ENCODE results near the gene PNPLA7. TPM values are rescaled to one million over a fixed set of nuclear protein-coding genes. Genes with fewer than 3 reads are reported as not detected.

Gene PNPLA7
- total and polyA plus RNA-seq, 12 donors = 0.83 to 22.6 (median 9.4) TPM

GRCh38 chr9:137460363-137461315 lies 89.6 kb downstream of the PNPLA7 start:
- Histone ChIP-seq H3K27me3 (peaks cover 0 to 14% (median 0%) of the 10 kb centered on the region in 7 donors), H3K9me3 (no peaks in the 10 kb centered on the region), H3K36me3 (peaks cover 0 to 24% (median 0%) of the 10 kb centered on the region in 9 donors), H3K4me1 (peaks cover 10 to 34% (median 17%) of the 10 kb centered on the region in 9 donors), H3K27ac (no peak overlapping the region), H3K4me3 (no peak overlapping the region)
- no peak for TF ChIP-seq CTCF (IDR thresholded peaks at IDR 0.05)
- WGBS, 2 donors = 94 to 95% methylated on average over 31 of the region's 31 CpGs
- peak in 1 of 2 donors; percentile 5 for DNase-seq
- no peak for ATAC-seq
- intact Hi-C loops (cut with DNase I) = no loop called here

GRCh38 chr9:137459601-137460362 lies 90.4 kb downstream of the PNPLA7 start:
- peaks cover 0 to 14% (median 0%) of the 10 kb centered on the region in 7 donors for H3K27me3 ChIP-seq
- no peak for TF ChIP-seq CTCF (IDR thresholded peaks at IDR 0.05)
- H3K27ac ChIP-seq = peak overlapping the region in 9 of 10 donors; percentile 3 to 89 (median 72)
- peak in 6 of 8 donors; percentile 5 to 15 (median 11) for ATAC-seq
- no peak for DNase-seq
- H3K9me3 ChIP-seq = no peaks in the 10 kb centered on the region
- peak overlapping the region in 9 of 10 donors; percentile 56 to 81 (median 69) for H3K4me3 ChIP-seq
- intact Hi-C loops (cut with DNase I) = loop anchor here in 2 of 10 donors (5.0 to 10.0 kb wide), 2 partner anchors 37 to 145 kb away; partner anchors contain the start of genes ARRDC1 (in 1 of the 2), EXD3 (in 1 of the 2) and NOXA1 (in 1 of the 2)
- peaks cover 0 to 24% (median 0%) of the 10 kb centered on the region in 9 donors for H3K36me3 ChIP-seq
- H3K4me1 ChIP-seq = peaks cover 13 to 38% (median 23%) of the 10 kb centered on the region in 9 donors
- WGBS, 2 donors = 47 to 49% methylated on average over 14 to 15 of the region's 15 CpGs

DNA sequence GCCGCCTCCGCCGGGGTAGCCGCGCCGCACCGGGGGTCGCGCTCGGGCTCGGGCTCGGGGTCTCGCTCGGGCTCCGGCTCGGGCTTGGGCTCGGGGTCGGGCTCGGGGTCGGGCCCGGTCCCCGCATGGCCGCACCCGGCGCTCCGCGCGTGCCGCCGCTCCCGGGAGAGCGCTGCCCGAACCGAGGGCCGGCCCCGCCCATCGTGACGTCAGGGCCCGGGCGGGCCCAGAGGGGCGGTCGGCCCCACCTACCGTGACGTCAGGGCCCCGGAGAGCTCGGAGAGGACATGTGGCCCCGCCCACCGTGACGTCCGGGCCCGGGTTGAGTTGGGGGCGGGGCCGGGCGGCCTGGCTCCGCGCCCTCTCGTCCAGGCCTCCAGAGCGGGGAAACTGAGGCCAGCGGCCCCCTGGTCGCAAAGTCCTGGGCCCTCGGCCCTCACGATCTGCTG lies 91.0 kb downstream of the PNPLA7 start, which contains the start of gene NSMF:
Gene NSMF, minus strand, starts transcription at position 183 of the 449 bp plus-strand sequence. CDS start 232 bp downstream, outside the sequence.
- H3K27ac ChIP-seq = peak within 1 kb of the TSS; percentile 3 to 89 (median 72)
- intact Hi-C loops (cut with DNase I) = loop anchor here in 2 of 10 donors (5.0 to 10.0 kb wide), 2 partner anchors 37 to 146 kb away; partner anchors contain the start of genes ARRDC1 (in 1 of the 2), EXD3 (in 1 of the 2) and NOXA1 (in 1 of the 2)
- H3K36me3 ChIP-seq = peaks cover 0 to 24% (median 0%) of the 10 kb centered on the region in 9 donors
- peak within 1 kb of the TSS; percentile 45 to 81 (median 68) for H3K4me3 ChIP-seq
- WGBS, 2 donors = 0 to 1% methylated on average over 50 to 62 of the region's 62 CpGs
- ATAC-seq (peak; percentile 85 to 95 (median 92)), DNase-seq (peak; percentile 92 to 96)
- peaks cover 0 to 14% (median 0%) of the 10 kb centered on the region in 7 donors for H3K27me3 ChIP-seq
- H3K4me1 ChIP-seq = peaks cover 19 to 44% (median 29%) of the 10 kb centered on the region in 9 donors
- no peaks in the 10 kb centered on the region for H3K9me3 ChIP-seq
- TF ChIP-seq CTCF (IDR thresholded peaks at IDR 0.05) = no peak

Measured in heart right ventricle (tissue), 16 donors.